ENCODE data around the gene CPB1.

Gene CPB1

DNA sequence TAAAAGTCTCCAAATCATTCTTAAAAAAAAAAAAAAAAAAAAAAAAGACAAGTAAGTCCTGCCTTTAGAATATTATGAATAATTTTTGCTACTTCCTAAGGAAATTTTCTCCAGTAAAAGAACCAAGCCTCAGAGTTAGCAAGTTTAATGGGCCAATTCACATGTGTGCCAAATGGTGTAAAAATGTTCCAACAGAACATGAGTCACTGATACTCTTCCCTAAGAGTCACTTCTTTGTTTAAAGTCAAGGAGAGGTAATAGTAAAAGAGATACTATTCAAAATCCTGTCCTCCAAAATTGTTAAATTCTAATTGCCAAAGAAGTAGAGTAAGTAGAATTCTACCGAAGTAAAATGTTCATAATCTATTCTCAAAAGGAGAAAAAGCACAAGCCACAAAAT is 19.7 kb downstream of the CPB1 start:
- peak; percentile 73 for DNase-seq (ENCODE audit: low read depth)
- H3K4me3 ChIP-seq (ENCODE audit: control insufficient read depth, low read depth, low read length), result no peak overlapping the region
- TF ChIP-seq, protein P1, sequence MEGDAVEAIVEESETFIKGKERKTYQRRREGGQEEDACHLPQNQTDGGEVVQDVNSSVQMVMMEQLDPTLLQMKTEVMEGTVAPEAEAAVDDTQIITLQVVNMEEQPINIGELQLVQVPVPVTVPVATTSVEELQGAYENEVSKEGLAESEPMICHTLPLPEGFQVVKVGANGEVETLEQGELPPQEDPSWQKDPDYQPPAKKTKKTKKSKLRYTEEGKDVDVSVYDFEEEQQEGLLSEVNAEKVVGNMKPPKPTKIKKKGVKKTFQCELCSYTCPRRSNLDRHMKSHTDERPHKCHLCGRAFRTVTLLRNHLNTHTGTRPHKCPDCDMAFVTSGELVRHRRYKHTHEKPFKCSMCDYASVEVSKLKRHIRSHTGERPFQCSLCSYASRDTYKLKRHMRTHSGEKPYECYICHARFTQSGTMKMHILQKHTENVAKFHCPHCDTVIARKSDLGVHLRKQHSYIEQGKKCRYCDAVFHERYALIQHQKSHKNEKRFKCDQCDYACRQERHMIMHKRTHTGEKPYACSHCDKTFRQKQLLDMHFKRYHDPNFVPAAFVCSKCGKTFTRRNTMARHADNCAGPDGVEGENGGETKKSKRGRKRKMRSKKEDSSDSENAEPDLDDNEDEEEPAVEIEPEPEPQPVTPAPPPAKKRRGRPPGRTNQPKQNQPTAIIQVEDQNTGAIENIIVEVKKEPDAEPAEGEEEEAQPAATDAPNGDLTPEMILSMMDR (conservative IDR thresholded peaks at IDR 0.05; ENCODE audit: control insufficient read depth, insufficient read depth, low read depth, low read length), result no peak

DNA sequence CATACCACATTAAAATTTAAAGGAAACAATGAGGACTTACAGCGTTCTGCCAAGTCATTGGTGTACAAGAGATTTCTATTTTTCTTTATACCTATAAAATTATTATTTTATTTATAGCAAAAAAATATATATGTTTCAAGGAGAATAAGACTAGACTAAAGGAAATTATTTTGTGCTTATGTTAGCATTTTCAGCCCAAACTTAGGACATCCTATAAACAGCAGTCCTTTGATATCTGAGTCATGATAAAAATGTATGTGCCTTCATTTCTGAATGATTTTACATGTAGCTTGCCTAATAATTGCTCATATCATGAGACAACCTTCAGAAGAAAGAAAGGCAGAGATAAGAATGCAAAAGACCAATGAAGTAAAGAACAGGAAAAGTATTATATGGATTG is 20.8 kb downstream of the CPB1 start:
- TF ChIP-seq, protein P1 (conservative IDR thresholded peaks at IDR 0.05; ENCODE audit: control insufficient read depth, insufficient read depth, low read depth, low read length), result no peak
- no peak overlapping the region for H3K4me3 ChIP-seq (ENCODE audit: control insufficient read depth, low read depth, low read length)
- DNase-seq (ENCODE audit: low read depth), result no peak

DNA sequence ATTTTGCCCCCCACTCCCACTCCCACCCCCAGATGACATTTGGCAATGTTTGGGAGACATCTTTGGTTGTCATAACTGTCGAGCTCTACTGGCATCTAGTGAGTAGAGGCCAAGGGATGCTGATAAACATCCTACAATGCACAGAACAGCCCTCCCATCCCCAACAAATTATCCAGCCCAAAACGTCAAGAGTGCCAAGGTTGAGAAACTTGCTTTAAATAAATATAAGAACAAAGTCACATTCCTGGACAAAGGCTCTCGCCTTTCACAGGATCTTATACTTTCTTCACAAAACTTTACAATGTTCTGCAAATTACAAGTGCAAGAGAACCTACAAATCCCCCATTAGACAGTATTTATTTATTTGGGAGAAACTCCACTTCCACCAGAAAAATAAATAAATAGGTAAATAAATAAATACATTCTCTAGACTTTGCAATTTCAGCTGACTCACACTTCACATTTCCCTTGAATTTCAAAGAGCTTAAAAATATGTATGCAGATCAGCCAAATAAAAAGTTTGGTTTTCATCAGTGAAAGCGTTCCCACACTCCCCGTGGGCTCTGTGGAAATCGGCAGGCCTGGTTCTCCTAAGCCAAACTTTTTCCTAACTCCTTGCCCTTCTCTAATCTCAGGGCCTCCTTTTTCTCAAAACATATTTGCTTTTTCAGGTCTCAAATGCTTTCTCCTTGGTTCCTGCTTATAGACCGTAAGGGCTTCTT is 24.8 kb downstream of the CPB1 start:
- H3K4me3 ChIP-seq (ENCODE audit: control insufficient read depth, low read depth, low read length), result no peak overlapping the region
- DNase-seq (ENCODE audit: low read depth), result no peak
- TF ChIP-seq, protein P1 (conservative IDR thresholded peaks at IDR 0.05; ENCODE audit: control insufficient read depth, insufficient read depth, low read depth, low read length), result no peak

DNA sequence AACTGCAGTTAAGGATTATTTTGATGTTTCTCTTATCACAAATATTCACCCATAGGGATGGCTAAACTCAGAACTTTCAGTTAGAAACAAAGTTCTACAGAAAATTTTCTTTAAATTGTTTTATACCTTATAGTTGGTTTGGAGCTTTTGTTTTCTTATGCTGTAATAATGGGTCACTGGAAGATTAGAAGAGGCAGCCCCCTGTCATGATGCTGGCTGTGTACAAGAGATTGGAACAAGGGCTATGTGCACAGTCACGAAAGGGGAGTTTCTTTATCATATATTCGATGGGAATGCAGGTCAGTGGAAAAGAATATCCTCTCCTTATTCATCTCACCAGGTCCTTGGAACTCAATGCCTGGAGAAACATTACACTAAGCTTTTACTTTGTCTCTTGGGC is 25.5 kb downstream of the CPB1 start:
- no peak for DNase-seq (ENCODE audit: low read depth)
- no peak overlapping the region for H3K4me3 ChIP-seq (ENCODE audit: control insufficient read depth, low read depth, low read length)
- TF ChIP-seq, protein P1 (conservative IDR thresholded peaks at IDR 0.05; ENCODE audit: control insufficient read depth, insufficient read depth, low read depth, low read length), result no peak

DNA sequence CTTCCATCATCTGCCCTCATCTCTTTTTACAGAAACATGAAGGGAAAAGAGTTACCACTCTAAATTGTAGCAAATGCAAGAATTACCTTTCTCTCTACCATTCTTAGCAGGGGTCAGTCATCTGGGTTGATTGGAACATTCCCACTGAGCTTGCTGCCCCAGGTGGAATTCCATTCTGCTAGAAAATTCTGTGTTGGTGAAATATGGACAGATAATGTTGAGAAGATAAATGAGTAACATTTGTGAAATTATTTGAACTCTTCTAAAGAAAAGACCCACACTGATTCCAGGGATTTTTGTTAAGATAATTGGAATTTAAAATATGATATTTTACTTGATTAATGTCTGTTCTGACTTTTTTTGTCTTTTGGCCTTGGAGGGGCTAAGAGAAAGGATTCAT is 26.4 kb downstream of the CPB1 start:
- TF ChIP-seq, protein P1 (conservative IDR thresholded peaks at IDR 0.05; ENCODE audit: control insufficient read depth, insufficient read depth, low read depth, low read length), result no peak
- DNase-seq (ENCODE audit: low read depth), result no peak
- no peak overlapping the region for H3K4me3 ChIP-seq (ENCODE audit: control insufficient read depth, low read depth, low read length)

DNA sequence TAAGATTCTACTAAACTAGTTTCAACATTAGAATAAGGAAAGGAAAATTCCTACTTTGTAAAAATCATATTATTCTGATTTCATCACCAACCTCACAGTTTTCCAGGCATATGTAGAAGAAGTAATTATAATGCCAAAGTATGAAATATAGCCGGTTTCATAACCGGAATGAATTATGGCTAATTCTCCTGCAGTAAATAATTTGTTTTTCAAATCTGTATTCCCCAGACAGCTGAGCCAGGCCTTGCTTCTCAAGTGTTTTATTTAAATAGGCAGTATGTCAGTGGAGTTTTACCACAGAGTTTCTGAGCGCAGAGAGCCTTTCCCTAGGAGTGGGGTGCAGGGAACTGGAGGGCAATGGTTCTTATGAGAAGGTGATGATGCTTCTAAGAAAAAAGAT is 28.8 kb downstream of the CPB1 start:
- no peak for DNase-seq (ENCODE audit: low read depth)

More for the DNA sequence above, 28.8 kb downstream of the CPB1 start:
- H3K4me3 ChIP-seq (ENCODE audit: control insufficient read depth, low read depth, low read length), result no peak overlapping the region
- TF ChIP-seq, protein P1 (conservative IDR thresholded peaks at IDR 0.05; ENCODE audit: control insufficient read depth, insufficient read depth, low read depth, low read length), result no peak

All from fibroblast of mammary gland (primary cell).